ENCODE results near the gene MYOCD.

Gene MYOCD

GRCh38 chr17:12665263-12666210 lies at the start of gene MYOCD:
MYOCD (plus strand) TSS chr17:12665890; CDS start chr17:12666189, 299 bp downstream.
- no peak within 1 kb of the TSS for H3K9ac ChIP-seq (ENCODE audit: low read depth, low read length, poor library complexity, severe bottlenecking)
- no peaks in the 10 kb centered on the region for H3K27me3 ChIP-seq (ENCODE audit: insufficient read depth, low read length, poor library complexity, severe bottlenecking)
- no peak within 1 kb of the TSS for H3K4me2 ChIP-seq (ENCODE audit: low read depth, low read length, poor library complexity, severe bottlenecking)
- no peaks in the 10 kb centered on the region for H4K20me1 ChIP-seq (ENCODE audit: insufficient read depth, low read length, poor library complexity, severe bottlenecking)
- TF ChIP-seq CTCF (conservative IDR thresholded peaks at IDR 0.05; ENCODE audit: low read length) = no peak
- TF ChIP-seq EZH2phosphoT487 (IDR thresholded peaks at IDR 0.05; ENCODE audit: borderline replicate concordance) = no peak
- no peaks in the 10 kb centered on the region for H3K36me3 ChIP-seq (ENCODE audit: insufficient read depth, low read length)
- no peaks in the 10 kb centered on the region for H3K79me2 ChIP-seq (ENCODE audit: insufficient read depth, low read length)
- H3K9me3 ChIP-seq (ENCODE audit: insufficient read depth, low read depth, low read length) = peaks cover 4% of the 10 kb centered on the region; the same call in 1 of the 2 replicates
- H3F3A ChIP-seq (ENCODE audit: low read depth) = no peaks in the 10 kb centered on the region
- no peak within 1 kb of the TSS for H3K4me3 ChIP-seq (ENCODE audit: low read length, poor library complexity, severe bottlenecking)
- H2AFZ ChIP-seq (ENCODE audit: low read length) = no peak within 1 kb of the TSS
- no peaks in the 10 kb centered on the region for H3K9me2 ChIP-seq (replicated peaks; ENCODE audit: low read depth, low read length)
- H3K4me1 ChIP-seq (ENCODE audit: insufficient read depth, low read length, poor library complexity, severe bottlenecking) = no peaks in the 10 kb centered on the region

GRCh38 chr17:12616161-12616560 lies 49.5 kb upstream of the MYOCD start:
- no peaks in the 10 kb centered on the region for H3K36me3 ChIP-seq (ENCODE audit: insufficient read depth, low read length)
- no peaks in the 10 kb centered on the region; the same call in 1 of the 2 replicates for H3K9me3 ChIP-seq (ENCODE audit: insufficient read depth, low read depth, low read length)
- TF ChIP-seq CTCF (conservative IDR thresholded peaks at IDR 0.05; ENCODE audit: low read length) (no peak), EZH2phosphoT487 (IDR thresholded peaks at IDR 0.05; ENCODE audit: borderline replicate concordance) (no peak)
- no peaks in the 10 kb centered on the region for H4K20me1 ChIP-seq (ENCODE audit: insufficient read depth, low read length, poor library complexity, severe bottlenecking)
- H3K9me2 ChIP-seq (replicated peaks; ENCODE audit: low read depth, low read length) = no peaks in the 10 kb centered on the region
- no peak overlapping the region for H3K4me3 ChIP-seq (ENCODE audit: low read length, poor library complexity, severe bottlenecking)
- no peaks in the 10 kb centered on the region for H3K4me1 ChIP-seq (ENCODE audit: insufficient read depth, low read length, poor library complexity, severe bottlenecking)
- no peaks in the 10 kb centered on the region for H3K27me3 ChIP-seq (ENCODE audit: insufficient read depth, low read length, poor library complexity, severe bottlenecking)
- no peak overlapping the region for H3K4me2 ChIP-seq (ENCODE audit: low read depth, low read length, poor library complexity, severe bottlenecking)
- H3F3A ChIP-seq (ENCODE audit: low read depth) = no peaks in the 10 kb centered on the region
- H3K79me2 ChIP-seq (ENCODE audit: insufficient read depth, low read length) = no peaks in the 10 kb centered on the region
- H2AFZ ChIP-seq (ENCODE audit: low read length) = no peak overlapping the region
- no peak overlapping the region for H3K9ac ChIP-seq (ENCODE audit: low read depth, low read length, poor library complexity, severe bottlenecking)

- no peak overlapping the region for H2AFZ ChIP-seq (ENCODE audit: low read length)
- no peaks in the 10 kb centered on the region for H3K27me3 ChIP-seq (ENCODE audit: insufficient read depth, low read length, poor library complexity, severe bottlenecking)
- H3K4me1 ChIP-seq (ENCODE audit: insufficient read depth, low read length, poor library complexity, severe bottlenecking) = no peaks in the 10 kb centered on the region
- no peaks in the 10 kb centered on the region for H3K79me2 ChIP-seq (ENCODE audit: insufficient read depth, low read length)
- no peaks in the 10 kb centered on the region; the same call in 1 of the 2 replicates for H3K9me3 ChIP-seq (ENCODE audit: insufficient read depth, low read depth, low read length)
- TF ChIP-seq EZH2phosphoT487 (IDR thresholded peaks at IDR 0.05; ENCODE audit: borderline replicate concordance) = no peak
- TF ChIP-seq CTCF (conservative IDR thresholded peaks at IDR 0.05; ENCODE audit: low read length) = no peak
- H3K9ac ChIP-seq (ENCODE audit: low read depth, low read length, poor library complexity, severe bottlenecking) = no peak overlapping the region
- no peaks in the 10 kb centered on the region for H3K9me2 ChIP-seq (replicated peaks; ENCODE audit: low read depth, low read length)
- no peaks in the 10 kb centered on the region for H4K20me1 ChIP-seq (ENCODE audit: insufficient read depth, low read length, poor library complexity, severe bottlenecking)
- H3K4me3 ChIP-seq (ENCODE audit: low read length, poor library complexity, severe bottlenecking) = no peak overlapping the region
- H3K36me3 ChIP-seq (ENCODE audit: insufficient read depth, low read length) = no peaks in the 10 kb centered on the region
- no peaks in the 10 kb centered on the region for H3F3A ChIP-seq (ENCODE audit: low read depth)
- H3K4me2 ChIP-seq (ENCODE audit: low read depth, low read length, poor library complexity, severe bottlenecking) = no peak overlapping the region
Measured at GRCh38 chr17:12618557-12618956, 47.1 kb upstream of the MYOCD start.
